Measurements from ENCODE around the gene SAXO1. TPM values are rescaled to one million over a fixed set of nuclear protein-coding genes. Genes with fewer than 3 reads are reported as not detected.

Gene SAXO1
- total RNA-seq, 1 donor from 2014 or later = 0.17 TPM

DNA sequence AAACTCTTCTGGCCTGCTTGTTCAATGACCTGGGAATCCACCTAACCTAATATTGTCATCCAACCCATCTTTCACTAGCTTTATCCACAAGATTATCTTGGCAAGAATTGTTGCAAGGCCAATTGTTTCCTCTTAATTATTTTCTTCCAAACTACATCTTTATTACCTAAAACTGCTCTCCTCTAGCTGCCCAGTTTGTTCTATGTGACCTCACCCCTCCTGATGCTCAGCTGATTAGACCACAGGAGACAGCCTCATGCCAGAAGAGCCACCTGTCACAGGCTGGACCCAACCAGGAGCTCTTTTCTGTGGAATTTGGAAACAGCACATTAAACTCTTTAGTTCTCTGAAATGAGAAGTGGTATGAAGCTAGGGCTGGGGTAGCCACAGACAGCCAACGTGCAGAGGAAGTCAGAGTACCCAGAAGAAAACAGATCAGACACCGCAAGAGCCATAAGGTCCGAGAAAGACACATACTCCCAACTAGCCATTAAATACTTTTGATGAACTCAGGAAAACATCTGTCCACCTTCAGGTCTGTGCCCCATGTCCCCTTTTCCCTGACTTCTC, 12.0 kb downstream of the SAXO1 start:
- H3K4me1 Mint-ChIP-seq (ENCODE audit: low read depth) = peaks cover 5% of the 10 kb centered on the region
- DNase-seq (ENCODE audit: low spot score) = no peak
- peaks cover 2% of the 10 kb centered on the region for H3K27me3 Mint-ChIP-seq (ENCODE audit: low read depth)
- H3K9me3 Mint-ChIP-seq (ENCODE audit: low read depth) = no peaks in the 10 kb centered on the region
- no peaks in the 10 kb centered on the region for H3K36me3 Mint-ChIP-seq (ENCODE audit: low read depth)
- TF ChIP-seq, protein P1, sequence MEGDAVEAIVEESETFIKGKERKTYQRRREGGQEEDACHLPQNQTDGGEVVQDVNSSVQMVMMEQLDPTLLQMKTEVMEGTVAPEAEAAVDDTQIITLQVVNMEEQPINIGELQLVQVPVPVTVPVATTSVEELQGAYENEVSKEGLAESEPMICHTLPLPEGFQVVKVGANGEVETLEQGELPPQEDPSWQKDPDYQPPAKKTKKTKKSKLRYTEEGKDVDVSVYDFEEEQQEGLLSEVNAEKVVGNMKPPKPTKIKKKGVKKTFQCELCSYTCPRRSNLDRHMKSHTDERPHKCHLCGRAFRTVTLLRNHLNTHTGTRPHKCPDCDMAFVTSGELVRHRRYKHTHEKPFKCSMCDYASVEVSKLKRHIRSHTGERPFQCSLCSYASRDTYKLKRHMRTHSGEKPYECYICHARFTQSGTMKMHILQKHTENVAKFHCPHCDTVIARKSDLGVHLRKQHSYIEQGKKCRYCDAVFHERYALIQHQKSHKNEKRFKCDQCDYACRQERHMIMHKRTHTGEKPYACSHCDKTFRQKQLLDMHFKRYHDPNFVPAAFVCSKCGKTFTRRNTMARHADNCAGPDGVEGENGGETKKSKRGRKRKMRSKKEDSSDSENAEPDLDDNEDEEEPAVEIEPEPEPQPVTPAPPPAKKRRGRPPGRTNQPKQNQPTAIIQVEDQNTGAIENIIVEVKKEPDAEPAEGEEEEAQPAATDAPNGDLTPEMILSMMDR (IDR thresholded peaks at IDR 0.05) = no peak
- no peak overlapping the region for H3K4me3 Mint-ChIP-seq (ENCODE audit: unreplicated experiment)
- no peak overlapping the region for H3K27ac Mint-ChIP-seq (ENCODE audit: unreplicated experiment)

- H3K27me3 Mint-ChIP-seq (ENCODE audit: low read depth) = no peaks in the 10 kb centered on the region
- no peaks in the 10 kb centered on the region for H3K36me3 Mint-ChIP-seq (ENCODE audit: low read depth)
- no peak for DNase-seq (ENCODE audit: low spot score)
- no peaks in the 10 kb centered on the region for H3K4me1 Mint-ChIP-seq (ENCODE audit: low read depth)
- TF ChIP-seq, protein P1 (IDR thresholded peaks at IDR 0.05) = no peak
- no peak overlapping the region for H3K4me3 Mint-ChIP-seq (ENCODE audit: unreplicated experiment)
- H3K27ac Mint-ChIP-seq (ENCODE audit: unreplicated experiment) = no peak overlapping the region
- no peaks in the 10 kb centered on the region for H3K9me3 Mint-ChIP-seq (ENCODE audit: low read depth)
These were observed 14.8 kb downstream of the SAXO1 start for GRCh38 chr9:19018201-19018600.

GRCh38 chr9:19009391-19009965, 23.5 kb downstream of the SAXO1 start:
- no peaks in the 10 kb centered on the region for H3K4me1 Mint-ChIP-seq (ENCODE audit: low read depth)
- TF ChIP-seq, protein P1 (IDR thresholded peaks at IDR 0.05) = no peak
- H3K4me3 Mint-ChIP-seq (ENCODE audit: unreplicated experiment) = no peak overlapping the region
- no peaks in the 10 kb centered on the region for H3K9me3 Mint-ChIP-seq (ENCODE audit: low read depth)
- no peak overlapping the region for H3K27ac Mint-ChIP-seq (ENCODE audit: unreplicated experiment)
- no peak for DNase-seq (ENCODE audit: low spot score)
- H3K27me3 Mint-ChIP-seq (ENCODE audit: low read depth) = no peaks in the 10 kb centered on the region
- H3K36me3 Mint-ChIP-seq (ENCODE audit: low read depth) = no peaks in the 10 kb centered on the region

DNA sequence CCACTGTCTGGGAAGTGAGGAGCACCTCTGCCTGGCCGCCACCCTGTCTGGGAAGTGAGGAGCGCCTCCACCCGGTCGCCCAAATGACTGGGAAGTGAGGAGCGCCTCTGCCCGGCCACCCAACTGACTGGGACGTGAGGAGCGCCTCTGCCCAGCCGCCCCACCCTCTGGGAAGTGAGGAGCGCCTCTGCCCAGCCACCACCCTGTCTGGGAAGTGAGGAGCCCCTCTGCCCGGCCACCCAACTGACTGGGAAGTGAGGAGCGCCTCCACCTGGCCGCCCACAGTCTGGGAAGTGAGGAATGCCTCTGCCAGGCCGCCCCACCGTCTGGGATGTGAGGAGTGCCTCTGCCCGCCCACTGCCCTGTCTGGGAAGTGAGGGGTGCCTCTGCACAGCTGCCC, 32.9 kb downstream of the SAXO1 start:
- TF ChIP-seq, protein P1 (IDR thresholded peaks at IDR 0.05) = no peak
- H3K4me3 Mint-ChIP-seq (ENCODE audit: unreplicated experiment) = no peak overlapping the region
- no peaks in the 10 kb centered on the region for H3K4me1 Mint-ChIP-seq (ENCODE audit: low read depth)
- peaks cover 12% of the 10 kb centered on the region for H3K9me3 Mint-ChIP-seq (ENCODE audit: low read depth)
- peaks cover 1% of the 10 kb centered on the region for H3K36me3 Mint-ChIP-seq (ENCODE audit: low read depth)
- no peak overlapping the region for H3K27ac Mint-ChIP-seq (ENCODE audit: unreplicated experiment)
- H3K27me3 Mint-ChIP-seq (ENCODE audit: low read depth) = peaks cover 3% of the 10 kb centered on the region
- DNase-seq (ENCODE audit: low spot score) = no peak

GRCh38 chr9:18999173-18999785, 33.7 kb downstream of the SAXO1 start:
- H3K4me1 Mint-ChIP-seq (ENCODE audit: low read depth) = no peaks in the 10 kb centered on the region
- TF ChIP-seq, protein P1 (IDR thresholded peaks at IDR 0.05) = no peak
- peaks cover 1% of the 10 kb centered on the region for H3K36me3 Mint-ChIP-seq (ENCODE audit: low read depth)
- peaks cover 12% of the 10 kb centered on the region for H3K9me3 Mint-ChIP-seq (ENCODE audit: low read depth)
- H3K27ac Mint-ChIP-seq (ENCODE audit: unreplicated experiment) = no peak overlapping the region
- peaks cover 3% of the 10 kb centered on the region for H3K27me3 Mint-ChIP-seq (ENCODE audit: low read depth)
- no peak overlapping the region for H3K4me3 Mint-ChIP-seq (ENCODE audit: unreplicated experiment)
- DNase-seq (ENCODE audit: low spot score) = no peak

Measured in chondrocyte (in vitro differentiated cells).